Stomach (tissue), 9 donors: Measurements from ENCODE around the gene ARHGAP1. TPM values are rescaled to one million over a fixed set of nuclear protein-coding genes. Genes with fewer than 3 reads are reported as not detected.

ENCODE experiments used
- DNase-seq, 2 donors: peaks; one replicate each; pipeline versions ENCODE4 v3.0.0 to v3.0.0-alpha.2; 2013 to 2019
- H3K27ac ChIP-seq, 5 donors: fragments of 200-600 bp in 4 of 5; sonication (generic) in 4 of 5; one replicate each; pipeline ENCODE4 v1.5.1; 2013 to 2019; ENCODE audit warnings: mild to moderate bottlenecking in 1 of 5, moderate library complexity in 1 of 5
- H3K27me3 ChIP-seq, 3 donors: fragments of 200-600 bp; sonication (generic); one replicate each; pipeline ENCODE4 v1.5.1; 2017 to 2019; ENCODE audit warnings: mixed run types in 1 of 3
- H3K36me3 ChIP-seq, 4 donors: fragments of 200-600 bp; sonication (generic); 1 replicate in 3 of 4; 2 replicates in 1 of 4; pipeline ENCODE4 v1.5.1; 2016 to 2019
- H3K4me1 ChIP-seq, 4 donors: fragments of 200-600 bp; sonication (generic); one replicate each; pipeline ENCODE4 v1.5.1; 2016 to 2019
- H3K4me3 ChIP-seq, 4 donors: fragments of 200-600 bp; sonication (generic) in 3 of 4; one replicate each; pipeline ENCODE4 v1.5.1; 2016 to 2019; ENCODE audit warnings: mild to moderate bottlenecking in 1 of 4
- H3K9me3 ChIP-seq, 4 donors: fragments of 200-600 bp; sonication (generic); one replicate each; pipeline ENCODE4 v1.5.1; 2016 to 2019
- EP300 ChIP-seq: sonication (generic); formaldehyde crosslinking; IDR thresholded peaks from one replicate; pipeline ENCODE4 v1.6.1; 2017; ENCODE audit warnings: antibody characterized with exemption
- POLR2A ChIP-seq, 4 donors: fragments of 450-650 bp; IDR thresholded peaks; one replicate each; pipeline ENCODE4 v1.6.1; 2016; ENCODE audit warnings: antibody characterized with exemption in 4 of 4, control low read depth in 2 of 4, mild to moderate bottlenecking in 1 of 4, moderate library complexity in 1 of 4
- POLR2AphosphoS5 ChIP-seq, 3 donors: sonication (generic); formaldehyde crosslinking; IDR thresholded peaks; one replicate each; pipeline ENCODE4 v1.6.1; 2016; ENCODE audit warnings: antibody characterized with exemption in 3 of 3
- WGBS, 5 donors: extraction: QIAGEN DNeasy Blood & Tissue Kit in 3 of 5; methylation state at CpG; one replicate each; pipeline versions ENCODE4 v1.1.5 to v1.1.7; 2013 to 2018; 5-methylcytosine and 5-hydroxymethylcytosine counted together
- intact Hi-C: fragments of 100-400 bp; cut with DNase I; formaldehyde crosslinking; loops from one replicate; pipeline ENCODE4 v1.15.1; 2023; ENCODE audit warnings: low total_unique reads
- polyA plus RNA-seq, 3 donors: library from polyadenylated mRNA; stranded (reverse); fragments of 200-250 nt; gene quantifications; one replicate each; pipeline ENCODE4 v1.2.3, GENCODE V29; 2013
- total RNA-seq, 5 donors: library from RNA; depleted of rRNA; stranded (reverse); fragments of >200 nt; gene quantifications; one replicate each; pipeline versions ENCODE4 v1.1.0 to v1.2.3, GENCODE V29; 2014 to 2016
- TF ChIP-seq, protein P1 (sequence below), 7 experiments: fragments of 450-650 bp in 4 of 7; fragments of 200-600 bp in 3 of 7; sonication (generic) in 3 of 7; IDR thresholded peaks; one replicate each; pipeline ENCODE4 v1.5.1; 2016 to 2019; ENCODE audit warnings: antibody characterized with exemption in 7 of 7, control low read depth in 2 of 7, mild to moderate bottlenecking in 1 of 7
- donor health status: healthy with polysubstance abuse.
- donor health status: Bipolar disorder and iron deficiency.
- donor health status: healthy.

The ARHGAP1 gene
- total and polyA plus RNA-seq, 8 donors = 21.1 to 82.9 (median 31.3) TPM

DNA sequence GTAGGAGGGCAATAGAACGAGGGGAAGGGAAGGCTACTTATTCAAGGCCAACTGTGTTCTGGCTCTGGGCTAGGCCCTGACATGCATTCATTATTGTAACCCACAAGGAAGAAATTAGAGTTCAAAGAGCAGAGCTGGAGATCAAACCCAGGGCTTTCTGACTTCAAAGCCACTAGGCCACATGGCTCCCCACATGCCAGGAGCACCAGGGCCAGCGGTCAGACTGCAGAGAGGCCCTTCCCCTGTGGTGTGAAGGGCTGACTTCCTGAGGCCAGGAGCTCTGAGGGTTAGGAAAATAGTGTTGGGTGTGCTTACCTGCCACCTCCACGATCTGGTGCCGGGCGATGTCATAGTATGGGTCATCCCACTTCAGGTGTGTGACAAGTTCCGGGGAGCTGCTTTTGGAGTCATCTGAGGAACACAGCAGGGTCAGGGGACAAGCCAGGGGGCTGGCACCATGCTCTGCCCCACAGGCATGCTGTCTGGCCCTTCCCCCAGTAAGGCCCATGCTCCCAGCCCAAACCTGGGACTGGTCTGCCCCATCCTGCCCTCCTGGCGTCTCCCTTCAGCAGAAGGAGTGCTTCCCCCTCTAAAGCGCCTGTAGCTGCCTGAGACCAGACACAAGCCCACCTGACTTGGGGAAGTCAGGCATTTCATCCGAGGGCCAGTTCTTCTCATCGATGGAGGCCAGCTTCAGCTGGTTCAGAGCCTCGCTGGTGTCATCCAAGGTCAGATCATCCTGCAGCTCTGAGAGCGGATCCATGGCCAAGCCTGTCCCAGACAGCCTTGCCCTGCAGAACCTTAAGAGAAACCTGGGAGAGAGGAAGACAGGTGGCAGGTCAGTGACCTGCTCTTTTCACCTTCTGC is 4.8 kb downstream of the ARHGAP1 start:
- peaks cover 34 to 66% (median 50%) of the 10 kb centered on the region in 4 donors for H3K4me1 ChIP-seq
- no peak for DNase-seq
- 84 to 95% (median 92%) methylated on average over 10 to 12 of the region's 12 CpGs for WGBS, 5 donors
- peaks cover 25 to 71% (median 66%) of the 10 kb centered on the region in 4 donors for H3K36me3 ChIP-seq
- intact Hi-C loops = no loop called here
- H3K4me3 ChIP-seq = no peak overlapping the region
- TF ChIP-seq, protein P1, sequence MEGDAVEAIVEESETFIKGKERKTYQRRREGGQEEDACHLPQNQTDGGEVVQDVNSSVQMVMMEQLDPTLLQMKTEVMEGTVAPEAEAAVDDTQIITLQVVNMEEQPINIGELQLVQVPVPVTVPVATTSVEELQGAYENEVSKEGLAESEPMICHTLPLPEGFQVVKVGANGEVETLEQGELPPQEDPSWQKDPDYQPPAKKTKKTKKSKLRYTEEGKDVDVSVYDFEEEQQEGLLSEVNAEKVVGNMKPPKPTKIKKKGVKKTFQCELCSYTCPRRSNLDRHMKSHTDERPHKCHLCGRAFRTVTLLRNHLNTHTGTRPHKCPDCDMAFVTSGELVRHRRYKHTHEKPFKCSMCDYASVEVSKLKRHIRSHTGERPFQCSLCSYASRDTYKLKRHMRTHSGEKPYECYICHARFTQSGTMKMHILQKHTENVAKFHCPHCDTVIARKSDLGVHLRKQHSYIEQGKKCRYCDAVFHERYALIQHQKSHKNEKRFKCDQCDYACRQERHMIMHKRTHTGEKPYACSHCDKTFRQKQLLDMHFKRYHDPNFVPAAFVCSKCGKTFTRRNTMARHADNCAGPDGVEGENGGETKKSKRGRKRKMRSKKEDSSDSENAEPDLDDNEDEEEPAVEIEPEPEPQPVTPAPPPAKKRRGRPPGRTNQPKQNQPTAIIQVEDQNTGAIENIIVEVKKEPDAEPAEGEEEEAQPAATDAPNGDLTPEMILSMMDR (IDR thresholded peaks at IDR 0.05) = no peak
- TF ChIP-seq EP300 (no peak), POLR2A (IDR thresholded peaks at IDR 0.05) (no peak), POLR2AphosphoS5 (IDR thresholded peaks at IDR 0.05) (no peak)
- no peaks in the 10 kb centered on the region for H3K9me3 ChIP-seq
- H3K27me3 ChIP-seq = no peaks in the 10 kb centered on the region
- peak overlapping the region in 3 of 5 donors; percentile 40 to 92 (median 62) for H3K27ac ChIP-seq

DNA sequence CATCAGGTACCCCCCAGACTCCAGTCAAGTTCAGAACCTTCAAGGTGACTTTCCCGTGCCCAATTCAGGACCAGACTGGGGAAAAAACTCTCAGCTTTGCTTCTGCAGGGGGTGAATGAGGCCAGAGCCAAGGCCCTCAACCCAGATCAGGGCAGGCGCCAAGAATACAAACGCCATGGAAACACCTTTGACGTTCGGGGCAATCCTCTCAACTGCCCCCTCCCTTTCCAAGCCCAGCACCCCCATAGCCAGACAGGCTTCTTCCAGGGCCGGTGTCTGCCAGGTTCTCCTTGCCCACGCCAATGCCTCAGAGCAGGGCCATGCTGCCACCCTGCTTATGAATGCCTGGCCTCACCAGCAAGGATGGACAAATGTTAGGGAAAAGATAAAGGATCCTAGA is 5.8 kb downstream of the ARHGAP1 start:
- Histone ChIP-seq H3K36me3 (peaks cover 30 to 81% (median 76%) of the 10 kb centered on the region in 4 donors), H3K27ac (peak overlapping the region in 4 of 5 donors; percentile 39 to 52 (median 43)), H3K4me3 (no peak overlapping the region), H3K27me3 (no peaks in the 10 kb centered on the region), H3K4me1 (peaks cover 32 to 63% (median 46%) of the 10 kb centered on the region in 4 donors), H3K9me3 (no peaks in the 10 kb centered on the region)
- DNase-seq = no peak
- 81 to 89% (median 83%) methylated on average over 7 of the region's 7 CpGs for WGBS, 5 donors
- TF ChIP-seq POLR2A (IDR thresholded peaks at IDR 0.05) (no peak), EP300 (no peak), POLR2AphosphoS5 (IDR thresholded peaks at IDR 0.05) (no peak)
- TF ChIP-seq, protein P1 (IDR thresholded peaks at IDR 0.05) = no peak
- intact Hi-C loops = no loop called here

DNA sequence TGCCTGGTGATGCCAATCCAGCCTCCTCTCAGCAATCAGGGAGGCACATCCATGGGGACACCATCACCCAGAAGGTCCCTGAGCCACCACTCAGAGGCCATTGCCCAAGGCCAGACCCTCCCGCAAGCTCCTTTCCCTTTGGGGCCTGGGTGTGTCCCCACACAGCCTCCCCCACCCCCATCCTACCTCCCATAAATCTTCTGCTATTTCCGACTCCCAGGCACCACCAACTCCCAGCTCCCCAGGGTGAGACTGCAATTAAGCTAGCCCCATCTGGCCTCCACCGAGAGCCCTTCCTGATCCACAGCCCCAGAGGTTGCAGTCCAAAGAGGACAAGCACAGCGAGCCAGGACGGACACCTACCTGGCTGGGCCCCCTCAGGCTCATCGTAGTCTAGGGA is 6.3 kb downstream of the ARHGAP1 start:
- Histone ChIP-seq H3K36me3 (peaks cover 36 to 84% (median 81%) of the 10 kb centered on the region in 4 donors), H3K4me1 (peaks cover 26 to 57% (median 41%) of the 10 kb centered on the region in 4 donors), H3K4me3 (no peak overlapping the region), H3K27me3 (no peaks in the 10 kb centered on the region), H3K9me3 (no peaks in the 10 kb centered on the region), H3K27ac (peak overlapping the region in 4 of 5 donors; percentile 39 to 52 (median 43))
- no peak for TF ChIP-seq POLR2AphosphoS5 (IDR thresholded peaks at IDR 0.05)
- TF ChIP-seq POLR2A (IDR thresholded peaks at IDR 0.05) = no peak
- no peak for TF ChIP-seq EP300
- TF ChIP-seq, protein P1 (IDR thresholded peaks at IDR 0.05) = no peak
- WGBS, 5 donors = 93 to 96% (median 95%) methylated on average over 6 of the region's 6 CpGs
- DNase-seq = no peak
- intact Hi-C loops = no loop called here

DNA sequence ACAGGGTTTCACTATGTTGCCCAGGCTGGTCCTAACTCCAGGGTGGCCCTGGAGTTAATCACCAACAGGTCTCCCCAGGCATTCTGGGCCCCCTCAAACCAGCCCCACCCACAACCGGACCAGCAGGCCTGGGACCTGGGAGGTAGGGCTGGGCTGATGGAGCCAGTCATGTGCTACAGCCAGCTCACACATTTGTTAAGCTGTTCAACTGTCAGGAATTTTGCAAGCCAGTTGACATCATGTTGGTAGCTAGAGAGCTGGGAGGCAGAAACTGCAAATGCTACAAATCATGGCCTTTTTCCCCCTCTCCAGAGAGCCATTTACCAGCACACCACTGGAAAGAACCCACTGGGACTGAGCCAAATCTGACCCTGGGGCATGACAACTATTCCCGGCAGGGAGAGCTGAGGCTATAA is 6.8 kb downstream of the ARHGAP1 start:
- WGBS, 5 donors = 50 to 74% (median 61%) methylated on average over 2 of the region's 2 CpGs
- DNase-seq = no peak
- no peaks in the 10 kb centered on the region for H3K9me3 ChIP-seq
- no peaks in the 10 kb centered on the region for H3K27me3 ChIP-seq
- peaks cover 22 to 53% (median 36%) of the 10 kb centered on the region in 4 donors for H3K4me1 ChIP-seq
- no peak for TF ChIP-seq EP300
- no peak for TF ChIP-seq POLR2AphosphoS5 (IDR thresholded peaks at IDR 0.05)
- TF ChIP-seq, protein P1 (IDR thresholded peaks at IDR 0.05) = no peak
- no peak for TF ChIP-seq POLR2A (IDR thresholded peaks at IDR 0.05)
- H3K36me3 ChIP-seq = peaks cover 36 to 89% (median 86%) of the 10 kb centered on the region in 4 donors
- peak overlapping the region in 4 of 5 donors; percentile 39 to 52 (median 43) for H3K27ac ChIP-seq
- no peak overlapping the region for H3K4me3 ChIP-seq
- intact Hi-C loops = no loop called here
